HepG2 (cell line): ENCODE measurements around the gene ENO3. TPM values are rescaled to one million over a fixed set of nuclear protein-coding genes. Genes with fewer than 3 reads are reported as not detected.

Source experiments
- BHLHE40 ChIP-seq: IDR thresholded peaks from 2 replicates; pipeline ENCODE4 v1.6.1; 2011; ENCODE audit warnings: low read length, improper control_type of control experiment
- EEA1 ChIP-seq: sonication (generic); formaldehyde crosslinking; IDR thresholded peaks from 2 replicates; pipeline ENCODE4 v1.5.1; 2020; ENCODE audit warnings: mild to moderate bottlenecking, missing genetic modification reagents, borderline replicate concordance
- GATAD1 ChIP-seq: IDR thresholded peaks from 2 replicates; pipeline ENCODE4 v1.6.1; 2016; ENCODE audit warnings: missing genetic modification reagents, missing compliant biosample characterization
- HDAC1 ChIP-seq: sonication (generic); formaldehyde crosslinking; IDR thresholded peaks from 2 replicates; pipeline ENCODE4 v1.5.1; 2020; ENCODE audit warnings: mild to moderate bottlenecking, missing genetic modification reagents
- HOXA3 ChIP-seq: sonication (generic); formaldehyde crosslinking; IDR thresholded peaks from 2 replicates; pipeline ENCODE4 v1.5.0; 2020; ENCODE audit warnings: missing genetic modification reagents
- JUNB ChIP-seq: sonication (generic); formaldehyde crosslinking; IDR thresholded peaks from 2 replicates; pipeline ENCODE4 v1.8.0; 2022; ENCODE audit warnings: missing genetic modification reagents, mild to moderate bottlenecking, borderline replicate concordance
- NFE2L2 ChIP-seq: fragments of 150-350 bp; IDR thresholded peaks from 2 replicates; pipeline ENCODE4 v1.6.1; 2014; ENCODE audit warnings: low read length
- PAXIP1 ChIP-seq: sonication (generic); formaldehyde crosslinking; conservative IDR thresholded peaks from 2 replicates; pipeline ENCODE4 v1.4.0; 2020; ENCODE audit warnings: mild to moderate bottlenecking, missing genetic modification reagents, moderate library complexity
- PHF8 ChIP-seq: sonication (generic); formaldehyde crosslinking; IDR thresholded peaks from 2 replicates; pipeline ENCODE4 v1.5.0; 2020; ENCODE audit warnings: missing genetic modification reagents
- POLR2AphosphoS5 ChIP-seq: IDR thresholded peaks from 2 replicates; pipeline ENCODE4 v1.6.1; 2012; ENCODE audit warnings: low read depth, low read length
- RARA ChIP-seq: IDR thresholded peaks from 2 replicates; pipeline ENCODE4 v1.6.1; 2016; ENCODE audit warnings: missing genetic modification reagents, missing compliant biosample characterization
- SMAD1 ChIP-seq: sonication (generic); formaldehyde crosslinking; IDR thresholded peaks from 2 replicates; pipeline ENCODE4 v1.4.0; 2020; ENCODE audit warnings: missing genetic modification reagents, low read depth, mild to moderate bottlenecking, borderline replicate concordance
- SPEN ChIP-seq: sonication (generic); formaldehyde crosslinking; IDR thresholded peaks from 2 replicates; pipeline ENCODE4 v1.5.1; 2020; ENCODE audit warnings: low read depth, mild to moderate bottlenecking, missing genetic modification reagents
- ZNF326 ChIP-seq: sonication (generic); formaldehyde crosslinking; IDR thresholded peaks from 2 replicates; pipeline ENCODE4 v1.4.0; 2020; ENCODE audit warnings: missing genetic modification reagents, borderline replicate concordance
- ZNF33B ChIP-seq: sonication (generic); formaldehyde crosslinking; IDR thresholded peaks from 2 replicates; pipeline ENCODE4 v1.5.1; 2020; ENCODE audit warnings: mild to moderate bottlenecking, missing genetic modification reagents
- ZNF441 ChIP-seq: sonication (generic); formaldehyde crosslinking; IDR thresholded peaks from 2 replicates; pipeline ENCODE4 v1.7.0; 2021; ENCODE audit warnings: missing genetic modification reagents, borderline replicate concordance
- ZNF609 ChIP-seq: sonication (generic); formaldehyde crosslinking; IDR thresholded peaks from 2 replicates; pipeline ENCODE4 v1.4.0; 2020; ENCODE audit warnings: mild to moderate bottlenecking, missing genetic modification reagents, borderline replicate concordance
- ZNF780A ChIP-seq: sonication (generic); formaldehyde crosslinking; IDR thresholded peaks from 2 replicates; pipeline ENCODE4 v1.8.0; 2022; ENCODE audit warnings: mild to moderate bottlenecking, missing genetic modification reagents, moderate library complexity
- polyA plus RNA-seq, 8 experiments: library from polyadenylated mRNA; depleted of rRNA in 3 of 8; stranded (reverse) in 7 of 8; unstranded in 1 of 8; fragments of >200 nt; fragmentation: Illumina TruSeq in 4 of 8; extraction: Trizol in 4 of 8; gene quantifications; 2 replicates each; pipeline versions ENCODE4 v1.2.1 to v1.2.3, GENCODE V29; 2011 to 2016; ENCODE audit warnings: low read depth in 4 of 8, missing spikeins in 1 of 8, mixed read lengths in 1 of 8; ENCODE audit not compliant: insufficient read depth in 1 of 8
- total RNA-seq, 5 experiments: library from RNA; depleted of rRNA; stranded (reverse); fragments of >200 nt; fragmentation: Illumina TruSeq; extraction: Trizol; gene quantifications; 2 replicates each; pipeline ENCODE4 v1.2.3, GENCODE V29; 2016; ENCODE audit warnings: low read depth in 1 of 5
- TF ChIP-seq, protein P1 (sequence below): sonication (generic); formaldehyde crosslinking; conservative IDR thresholded peaks from 2 replicates; pipeline ENCODE4 v1.8.1; 2023; ENCODE audit warnings: missing genetic modification reagents

ENO3 gene
- total and polyA plus RNA-seq, 2 of the 13 experiments (the other 11 are each of a cell fraction or from before 2014, with no cell fraction given): 59.8 to 69.8 TPM

GRCh38 chr17:4908711-4909496 lies 42.0 kb upstream of the ENO3 start (continued):
- TF ChIP-seq, protein P1, sequence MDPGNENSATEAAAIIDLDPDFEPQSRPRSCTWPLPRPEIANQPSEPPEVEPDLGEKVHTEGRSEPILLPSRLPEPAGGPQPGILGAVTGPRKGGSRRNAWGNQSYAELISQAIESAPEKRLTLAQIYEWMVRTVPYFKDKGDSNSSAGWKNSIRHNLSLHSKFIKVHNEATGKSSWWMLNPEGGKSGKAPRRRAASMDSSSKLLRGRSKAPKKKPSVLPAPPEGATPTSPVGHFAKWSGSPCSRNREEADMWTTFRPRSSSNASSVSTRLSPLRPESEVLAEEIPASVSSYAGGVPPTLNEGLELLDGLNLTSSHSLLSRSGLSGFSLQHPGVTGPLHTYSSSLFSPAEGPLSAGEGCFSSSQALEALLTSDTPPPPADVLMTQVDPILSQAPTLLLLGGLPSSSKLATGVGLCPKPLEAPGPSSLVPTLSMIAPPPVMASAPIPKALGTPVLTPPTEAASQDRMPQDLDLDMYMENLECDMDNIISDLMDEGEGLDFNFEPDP (CRISPR knock-in tag): 0 out of 2 replicates have a peak, but pooled peaks have one; percentile 79
- TF ChIP-seq ZNF33B (CRISPR knock-in tag) (peak; percentile 56; the same call in 1 of the 2 replicates), PHF8 (peak; percentile 46; the same call in 1 of the 2 replicates), ZNF609 (CRISPR knock-in tag) (no peak; the same call in 1 of the 2 replicates), HDAC1 (CRISPR knock-in tag) (0 out of 2 replicates have a peak, but pooled peaks have one; percentile 32), JUNB (0 out of 2 replicates have a peak, but pooled peaks have one; percentile 56), PAXIP1 (CRISPR knock-in tag) (0 out of 2 replicates have a peak, but pooled peaks have one; percentile 25), BHLHE40 (0 out of 2 replicates have a peak, but pooled peaks have one; percentile 1), EEA1 (0 out of 2 replicates have a peak, but pooled peaks have one; percentile 34), ZNF441 (CRISPR knock-in tag) (peak; percentile 63; the same call in 1 of the 2 replicates), ZNF780A (0 out of 2 replicates have a peak, but pooled peaks have one; percentile 70), POLR2AphosphoS5 (0 out of 2 replicates have a peak, but pooled peaks have one; percentile 23), GATAD1 (peak; percentile 49; the same call in 1 of the 2 replicates), ZNF326 (CRISPR knock-in tag) (no peak), NFE2L2 (no peak), SMAD1 (CRISPR knock-in tag) (peak; percentile 37; the same call in 1 of the 2 replicates), HOXA3 (CRISPR knock-in tag) (peak; percentile 27; the same call in 1 of the 2 replicates), SPEN (CRISPR knock-in tag) (peak; percentile 35; the same call in 1 of the 2 replicates), RARA (CRISPR knock-in tag) (peak; percentile 18; the same call in 1 of the 2 replicates)
